Prostate gland (tissue), 2 donors: Measurements from ENCODE around the gene VAC14.

ENCODE experiments used
- CTCF ChIP-seq, 4 experiments: fragments of 200-600 bp in 2 of 4; fragments of 450-650 bp in 2 of 4; sonication (generic) in 2 of 4; IDR thresholded peaks; 1 replicate in 3 of 4; 2 replicates in 1 of 4; pipeline ENCODE4 v1.5.1; 2016 to 2019; ENCODE audit warnings: antibody characterized with exemption in 4 of 4, mild to moderate bottlenecking in 2 of 4, moderate library complexity in 2 of 4
- POLR2A ChIP-seq: fragments of 450-650 bp; IDR thresholded peaks from one replicate; pipeline ENCODE4 v1.6.1; 2016; ENCODE audit warnings: antibody characterized with exemption, mild to moderate bottlenecking
- POLR2AphosphoS5 ChIP-seq: sonication (generic); formaldehyde crosslinking; IDR thresholded peaks from one replicate; pipeline ENCODE4 v1.6.1; 2017; ENCODE audit warnings: antibody characterized with exemption

GRCh38 chr16:70684146-70685060 lies 116.6 kb downstream of the VAC14 start:
- TF ChIP-seq CTCF (IDR thresholded peaks at IDR 0.05) (no peak), POLR2A (no peak), POLR2AphosphoS5 (no peak)
